HFFc6 (cell line): ENCODE data around the gene KATNBL1. TPM values are rescaled to one million over a fixed set of nuclear protein-coding genes. Genes with fewer than 3 reads are reported as not detected.

ENCODE experiments used
- DNase-seq: peaks from one replicate; pipeline ENCODE4 v3.0.0-alpha.2; 2018
- H3K27ac Mint-ChIP-seq: 2 replicates; pipeline ENCODE4 v1.8.0; 2020; ENCODE audit warnings: mild to moderate bottlenecking, mixed read lengths
- H3K27me3 Mint-ChIP-seq: 2 replicates; pipeline ENCODE4 v1.8.0; 2021; ENCODE audit warnings: mild to moderate bottlenecking, moderate library complexity, mixed read lengths; ENCODE audit not compliant: insufficient read depth
- H3K36me3 Mint-ChIP-seq: 2 replicates; pipeline ENCODE4 v1.8.0; 2021; ENCODE audit warnings: low read depth, mixed read lengths
- H3K4me1 Mint-ChIP-seq: 2 replicates; pipeline ENCODE4 v1.8.0; 2020; ENCODE audit warnings: low read depth, mixed read lengths
- H3K4me3 Mint-ChIP-seq: 2 replicates; pipeline ENCODE4 v1.8.0; 2020; ENCODE audit warnings: mild to moderate bottlenecking, moderate library complexity, mixed read lengths
- H3K9me3 Mint-ChIP-seq: 2 replicates; pipeline ENCODE4 v1.8.0; 2020; ENCODE audit warnings: mild to moderate bottlenecking, mixed read lengths
- long read RNA-seq: library from polyadenylated mRNA; unstranded; transcript quantifications from one replicate; pipeline ENCODE4 v2.0.0, GENCODE V29; 2019
- total RNA-seq, 6 experiments: library from RNA; stranded (reverse); fragmentation: NEBNext Ultra II Directional; extraction: Animal tissue kit (Norgen Biotek cat#: 25700); gene quantifications; 2 replicates in 1 of 6; 3 replicates in 5 of 6; pipeline ENCODE4 v1.2.3, GENCODE V29; 2021
- TF ChIP-seq, protein P1 (sequence below): fragments of 200-600 bp; sonication (generic); IDR thresholded peaks from 2 replicates; pipeline ENCODE4 v1.5.0; 2021; ENCODE audit warnings: antibody characterized with exemption, mild to moderate bottlenecking

KATNBL1 gene
- total RNA-seq = 10 to 100 TPM; 27.2 to 37.1 (median 29.7) TPM
- long read RNA-seq, transcript KATNBL1-201 (10 exons, 2,723 nt) = major isoform, 29 of 45 reads
- long read RNA-seq, partial matches to known transcripts = 5 of 45 reads
- long read RNA-seq, other reads (novel, unspliced or antisense) = 11 of 45 reads

DNA sequence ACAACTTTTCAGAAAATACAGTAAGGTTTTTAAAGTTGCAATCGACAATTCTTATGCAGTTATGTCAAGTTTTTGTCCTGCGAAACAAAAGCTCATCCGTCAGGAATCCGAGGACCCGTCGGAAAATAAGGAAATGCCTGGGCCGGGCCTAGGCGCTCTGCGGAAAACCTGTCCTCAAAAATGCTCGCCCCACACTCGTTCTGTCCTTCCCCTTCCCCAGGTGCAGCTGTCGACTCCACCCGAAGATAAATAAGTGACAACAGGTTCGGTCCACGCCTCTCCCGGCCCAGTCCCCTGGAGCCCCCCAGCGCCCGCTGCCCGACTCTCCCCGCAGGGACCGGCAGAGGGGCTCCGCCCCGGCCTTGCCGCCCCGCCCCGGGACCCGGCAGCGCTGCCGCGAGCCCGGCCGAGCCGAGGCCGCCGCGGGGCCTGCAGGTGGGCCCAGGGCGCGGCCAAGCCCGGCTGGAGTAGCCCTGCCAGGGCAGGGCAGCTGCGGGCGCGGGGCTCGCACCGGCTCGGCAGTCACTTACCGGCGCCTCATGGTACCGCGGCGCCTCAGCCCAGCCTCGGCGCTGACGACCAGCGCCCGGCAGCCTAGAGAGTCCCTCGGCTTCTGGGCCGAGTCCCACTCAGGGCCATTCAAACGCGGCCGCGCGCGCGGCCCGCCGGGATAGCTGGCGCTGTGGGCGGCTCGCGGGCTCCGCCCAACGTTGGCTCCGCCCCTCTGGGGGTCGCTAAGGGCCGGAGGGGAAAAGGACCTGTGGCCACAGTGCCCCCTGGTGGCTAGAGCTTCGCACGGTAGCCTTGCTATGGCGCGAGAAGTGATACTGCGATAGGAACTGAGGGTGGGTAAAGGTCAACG lies at the start of gene KATNBL1:
Gene KATNBL1 (minus strand): TSS at position 676 of the 862 bp plus-strand sequence. CDS start 46,420 bp downstream, outside the sequence.
- Mint-ChIP-seq H3K27ac (peak within 1 kb of the TSS; percentile 91), H3K9me3 (no peaks in the 10 kb centered on the region), H3K27me3 (no peaks in the 10 kb centered on the region), H3K36me3 (peaks cover 9% of the 10 kb centered on the region), H3K4me1 (peaks cover 39% of the 10 kb centered on the region), H3K4me3 (peak within 1 kb of the TSS; percentile 92)
- peak; percentile 86 for DNase-seq
- TF ChIP-seq, protein P1, sequence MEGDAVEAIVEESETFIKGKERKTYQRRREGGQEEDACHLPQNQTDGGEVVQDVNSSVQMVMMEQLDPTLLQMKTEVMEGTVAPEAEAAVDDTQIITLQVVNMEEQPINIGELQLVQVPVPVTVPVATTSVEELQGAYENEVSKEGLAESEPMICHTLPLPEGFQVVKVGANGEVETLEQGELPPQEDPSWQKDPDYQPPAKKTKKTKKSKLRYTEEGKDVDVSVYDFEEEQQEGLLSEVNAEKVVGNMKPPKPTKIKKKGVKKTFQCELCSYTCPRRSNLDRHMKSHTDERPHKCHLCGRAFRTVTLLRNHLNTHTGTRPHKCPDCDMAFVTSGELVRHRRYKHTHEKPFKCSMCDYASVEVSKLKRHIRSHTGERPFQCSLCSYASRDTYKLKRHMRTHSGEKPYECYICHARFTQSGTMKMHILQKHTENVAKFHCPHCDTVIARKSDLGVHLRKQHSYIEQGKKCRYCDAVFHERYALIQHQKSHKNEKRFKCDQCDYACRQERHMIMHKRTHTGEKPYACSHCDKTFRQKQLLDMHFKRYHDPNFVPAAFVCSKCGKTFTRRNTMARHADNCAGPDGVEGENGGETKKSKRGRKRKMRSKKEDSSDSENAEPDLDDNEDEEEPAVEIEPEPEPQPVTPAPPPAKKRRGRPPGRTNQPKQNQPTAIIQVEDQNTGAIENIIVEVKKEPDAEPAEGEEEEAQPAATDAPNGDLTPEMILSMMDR = peak; percentile 98

DNA sequence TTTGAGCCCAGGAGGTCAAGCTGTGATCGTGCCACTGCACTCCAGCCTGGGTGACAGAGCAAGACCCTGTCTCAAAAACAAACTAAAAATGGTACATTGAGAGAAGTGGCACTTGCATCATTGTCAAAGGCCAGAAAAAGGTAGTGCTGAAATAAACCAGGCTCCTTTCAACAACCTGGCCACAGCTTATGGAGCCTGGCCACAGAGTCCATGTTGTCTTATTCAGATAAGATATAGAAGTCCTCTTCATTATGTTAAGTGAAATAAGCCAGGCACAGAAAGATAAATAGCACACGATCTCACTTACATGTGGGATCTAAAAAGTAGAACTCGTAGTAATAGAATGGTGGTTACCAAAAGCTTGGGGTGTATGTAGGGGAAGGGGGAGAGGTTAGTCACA lies 49.7 kb upstream of the KATNBL1 start:
- Mint-ChIP-seq H3K4me1 (peaks cover 5% of the 10 kb centered on the region; the same call in 1 of the 2 replicates), H3K27ac (no peak overlapping the region)
- TF ChIP-seq, protein P1 = no peak

GRCh38 chr15:34258151-34258550 lies 48.3 kb upstream of the KATNBL1 start:
- no peaks in the 10 kb centered on the region for H3K4me1 Mint-ChIP-seq
- H3K9me3 Mint-ChIP-seq = no peaks in the 10 kb centered on the region

More for the DNA sequence above, 49.7 kb upstream of the KATNBL1 start:
- Mint-ChIP-seq H3K36me3 (no peaks in the 10 kb centered on the region), H3K4me3 (no peak overlapping the region), H3K27me3 (no peaks in the 10 kb centered on the region), H3K9me3 (no peaks in the 10 kb centered on the region)
- no peak for DNase-seq

GRCh38 chr15:34252545-34252944 lies 42.6 kb upstream of the KATNBL1 start:
- H3K27ac Mint-ChIP-seq = no peak overlapping the region
- H3K36me3 Mint-ChIP-seq = peaks cover 10% of the 10 kb centered on the region; the same call in 1 of the 2 replicates
- no peaks in the 10 kb centered on the region for H3K9me3 Mint-ChIP-seq
- TF ChIP-seq, protein P1 = no peak
- DNase-seq = no peak
- H3K27me3 Mint-ChIP-seq = 0 out of 2 replicates have a peak, but pooled peaks cover 2% of the 10 kb centered on the region
- H3K4me1 Mint-ChIP-seq = peaks cover 10% of the 10 kb centered on the region; the same call in 1 of the 2 replicates
- H3K4me3 Mint-ChIP-seq = no peak overlapping the region

More at GRCh38 chr15:34258151-34258550, 48.3 kb upstream of the KATNBL1 start:
- TF ChIP-seq, protein P1 = no peak
- Mint-ChIP-seq H3K4me3 (no peak overlapping the region), H3K27ac (no peak overlapping the region), H3K27me3 (no peaks in the 10 kb centered on the region), H3K36me3 (peaks cover 5% of the 10 kb centered on the region; the same call in 1 of the 2 replicates)
- no peak for DNase-seq

- Mint-ChIP-seq H3K27me3 (0 out of 2 replicates have a peak, but pooled peaks cover 2% of the 10 kb centered on the region), H3K36me3 (peaks cover 11% of the 10 kb centered on the region; the same call in 1 of the 2 replicates), H3K4me1 (peaks cover 24% of the 10 kb centered on the region), H3K9me3 (no peaks in the 10 kb centered on the region), H3K4me3 (no peak overlapping the region), H3K27ac (no peak overlapping the region)
- TF ChIP-seq, protein P1 = no peak
- no peak for DNase-seq
Measured at GRCh38 chr15:34248190-34248589, 38.3 kb upstream of the KATNBL1 start.
